HL-60 (cell line): ENCODE measurements around the gene ZNF469.

ENCODE experiments used
- DNase-seq, 2 experiments: peaks; one replicate each; pipeline ENCODE4 v3.0.0-alpha.2; 2010 to 2020; ENCODE audit warnings: low read depth in 1 of 2, low spot score in 1 of 2
- H3K27ac ChIP-seq: fragments of 250-450 bp; sonication (Bioruptor Pico); replicated peaks from 2 replicates; pipeline ENCODE4 v1.5.1; 2020; ENCODE audit warnings: mild to moderate bottlenecking, moderate library complexity
- H3K27me3 ChIP-seq: fragments of 250-450 bp; sonication (Bioruptor Pico); 2 replicates; pipeline ENCODE4 v1.5.1; 2021; ENCODE audit warnings: mild to moderate bottlenecking, moderate library complexity; ENCODE audit not compliant: insufficient read depth, poor library complexity, severe bottlenecking
- H3K4me3 ChIP-seq: replicated peaks from 2 replicates; pipeline ENCODE4 v1.5.1; 2011; ENCODE audit warnings: mild to moderate bottlenecking, control low read depth, low read length; ENCODE audit not compliant: insufficient read depth
- GABPA ChIP-seq: IDR thresholded peaks from 2 replicates; pipeline ENCODE4 v1.6.1; 2012; ENCODE audit warnings: low read depth
- POLR2AphosphoS5 ChIP-seq: IDR thresholded peaks from 2 replicates; pipeline ENCODE4 v1.6.1; 2012; ENCODE audit warnings: low read depth
- SPI1 ChIP-seq: IDR thresholded peaks from 2 replicates; pipeline ENCODE4 v1.6.1; 2012; ENCODE audit warnings: low read depth, mild to moderate bottlenecking, borderline replicate concordance
- TF ChIP-seq, protein P1 (sequence below): IDR thresholded peaks from 2 replicates; pipeline ENCODE4 v1.6.1; 2012; ENCODE audit warnings: low read depth; ENCODE audit not compliant: insufficient replicate concordance
- TF ChIP-seq, protein P2 (sequence below): IDR thresholded peaks from one replicate; pipeline ENCODE4 v1.5.1; 2011; ENCODE audit warnings: low read length, control low read depth, inconsistent platforms; ENCODE audit not compliant: insufficient read depth

ZNF469 gene

GRCh38 chr16:88349153-88349902 lies 33.4 kb upstream of the ZNF469 start:
- no peak for TF ChIP-seq POLR2AphosphoS5
- no peak for TF ChIP-seq GABPA
- no peak for TF ChIP-seq SPI1
- TF ChIP-seq, protein P1, sequence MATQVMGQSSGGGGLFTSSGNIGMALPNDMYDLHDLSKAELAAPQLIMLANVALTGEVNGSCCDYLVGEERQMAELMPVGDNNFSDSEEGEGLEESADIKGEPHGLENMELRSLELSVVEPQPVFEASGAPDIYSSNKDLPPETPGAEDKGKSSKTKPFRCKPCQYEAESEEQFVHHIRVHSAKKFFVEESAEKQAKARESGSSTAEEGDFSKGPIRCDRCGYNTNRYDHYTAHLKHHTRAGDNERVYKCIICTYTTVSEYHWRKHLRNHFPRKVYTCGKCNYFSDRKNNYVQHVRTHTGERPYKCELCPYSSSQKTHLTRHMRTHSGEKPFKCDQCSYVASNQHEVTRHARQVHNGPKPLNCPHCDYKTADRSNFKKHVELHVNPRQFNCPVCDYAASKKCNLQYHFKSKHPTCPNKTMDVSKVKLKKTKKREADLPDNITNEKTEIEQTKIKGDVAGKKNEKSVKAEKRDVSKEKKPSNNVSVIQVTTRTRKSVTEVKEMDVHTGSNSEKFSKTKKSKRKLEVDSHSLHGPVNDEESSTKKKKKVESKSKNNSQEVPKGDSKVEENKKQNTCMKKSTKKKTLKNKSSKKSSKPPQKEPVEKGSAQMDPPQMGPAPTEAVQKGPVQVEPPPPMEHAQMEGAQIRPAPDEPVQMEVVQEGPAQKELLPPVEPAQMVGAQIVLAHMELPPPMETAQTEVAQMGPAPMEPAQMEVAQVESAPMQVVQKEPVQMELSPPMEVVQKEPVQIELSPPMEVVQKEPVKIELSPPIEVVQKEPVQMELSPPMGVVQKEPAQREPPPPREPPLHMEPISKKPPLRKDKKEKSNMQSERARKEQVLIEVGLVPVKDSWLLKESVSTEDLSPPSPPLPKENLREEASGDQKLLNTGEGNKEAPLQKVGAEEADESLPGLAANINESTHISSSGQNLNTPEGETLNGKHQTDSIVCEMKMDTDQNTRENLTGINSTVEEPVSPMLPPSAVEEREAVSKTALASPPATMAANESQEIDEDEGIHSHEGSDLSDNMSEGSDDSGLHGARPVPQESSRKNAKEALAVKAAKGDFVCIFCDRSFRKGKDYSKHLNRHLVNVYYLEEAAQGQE: no peak
- Histone ChIP-seq H3K27me3 (no peaks in the 10 kb centered on the region), H3K4me3 (no peak overlapping the region), H3K27ac (no peak overlapping the region)
- DNase-seq: no peak

- TF ChIP-seq GABPA: no peak
- TF ChIP-seq SPI1: no peak
- TF ChIP-seq, protein P2, sequence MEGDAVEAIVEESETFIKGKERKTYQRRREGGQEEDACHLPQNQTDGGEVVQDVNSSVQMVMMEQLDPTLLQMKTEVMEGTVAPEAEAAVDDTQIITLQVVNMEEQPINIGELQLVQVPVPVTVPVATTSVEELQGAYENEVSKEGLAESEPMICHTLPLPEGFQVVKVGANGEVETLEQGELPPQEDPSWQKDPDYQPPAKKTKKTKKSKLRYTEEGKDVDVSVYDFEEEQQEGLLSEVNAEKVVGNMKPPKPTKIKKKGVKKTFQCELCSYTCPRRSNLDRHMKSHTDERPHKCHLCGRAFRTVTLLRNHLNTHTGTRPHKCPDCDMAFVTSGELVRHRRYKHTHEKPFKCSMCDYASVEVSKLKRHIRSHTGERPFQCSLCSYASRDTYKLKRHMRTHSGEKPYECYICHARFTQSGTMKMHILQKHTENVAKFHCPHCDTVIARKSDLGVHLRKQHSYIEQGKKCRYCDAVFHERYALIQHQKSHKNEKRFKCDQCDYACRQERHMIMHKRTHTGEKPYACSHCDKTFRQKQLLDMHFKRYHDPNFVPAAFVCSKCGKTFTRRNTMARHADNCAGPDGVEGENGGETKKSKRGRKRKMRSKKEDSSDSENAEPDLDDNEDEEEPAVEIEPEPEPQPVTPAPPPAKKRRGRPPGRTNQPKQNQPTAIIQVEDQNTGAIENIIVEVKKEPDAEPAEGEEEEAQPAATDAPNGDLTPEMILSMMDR: no peak
- TF ChIP-seq, protein P1: no peak
- TF ChIP-seq POLR2AphosphoS5: no peak
- no peak overlapping the region for H3K27ac ChIP-seq
Measured at GRCh38 chr16:88349903-88350900, 32.6 kb upstream of the ZNF469 start.

GRCh38 chr16:88350922-88351321 lies 31.8 kb upstream of the ZNF469 start:
- no peaks in the 10 kb centered on the region for H3K27me3 ChIP-seq
- TF ChIP-seq, protein P2: no peak
- TF ChIP-seq POLR2AphosphoS5 (no peak), SPI1 (no peak), GABPA (no peak)
- TF ChIP-seq, protein P1: no peak
- DNase-seq: no peak
- no peak overlapping the region for H3K4me3 ChIP-seq
- no peak overlapping the region for H3K27ac ChIP-seq

More at GRCh38 chr16:88349903-88350900, 32.6 kb upstream of the ZNF469 start:
- no peak for DNase-seq
- no peaks in the 10 kb centered on the region for H3K27me3 ChIP-seq
- no peak overlapping the region for H3K4me3 ChIP-seq
